ENCODE measurements around the gene BOK. TPM values are rescaled to one million over a fixed set of nuclear protein-coding genes. Genes with fewer than 3 reads are reported as not detected.

Gene BOK
- total RNA-seq, 1 donor from 2014 or later, result not detected

DNA sequence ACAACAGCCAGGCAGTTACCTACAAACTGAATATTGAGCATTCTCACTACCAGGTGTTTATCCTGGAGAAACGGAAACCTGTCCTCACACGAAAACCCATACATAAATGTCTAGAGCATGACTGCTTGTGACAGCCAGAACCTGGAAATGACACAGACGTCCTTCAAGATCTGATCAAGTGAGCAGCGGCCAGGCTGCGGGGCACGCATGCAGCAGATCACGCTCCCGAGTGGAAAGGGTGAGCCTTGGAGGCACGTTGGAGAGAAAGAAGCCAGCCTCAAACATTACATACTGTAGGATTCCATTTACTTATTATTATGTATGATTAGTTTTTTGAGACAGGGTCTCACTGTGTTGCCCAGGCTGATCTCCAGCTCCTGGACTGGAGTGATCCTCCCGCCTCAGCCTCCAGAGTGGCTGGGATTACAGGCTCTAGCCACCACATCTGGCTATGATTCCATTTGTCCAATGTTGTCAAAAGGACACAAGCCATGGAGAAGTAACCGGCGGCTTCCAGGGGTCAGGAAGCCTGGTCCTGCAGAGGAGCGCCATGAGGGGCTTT is 27.3 kb upstream of the BOK start:
- Mint-ChIP-seq H3K9me3 (no peaks in the 10 kb centered on the region), H3K27me3 (ENCODE audit: insufficient read depth) (peaks cover 2% of the 10 kb centered on the region)

DNA sequence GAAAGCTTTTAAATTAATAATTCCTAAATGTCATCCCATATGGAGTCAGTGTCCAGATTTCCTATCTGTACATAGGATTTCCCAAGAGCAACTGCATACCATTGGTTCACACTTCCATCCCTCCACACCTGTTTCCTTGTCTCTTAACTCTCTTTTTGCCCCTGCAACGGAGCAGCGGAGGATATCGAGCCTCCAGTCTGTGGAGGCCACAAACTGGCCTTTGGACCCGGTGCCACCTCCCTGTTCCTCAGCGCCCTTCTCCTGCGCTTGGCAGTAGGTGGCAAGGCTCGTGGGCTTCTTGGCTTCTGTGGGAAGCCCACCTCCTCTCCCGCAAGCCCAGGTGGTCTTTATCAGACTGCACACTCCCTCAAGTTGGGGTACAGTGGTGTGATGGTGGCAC is 26.4 kb upstream of the BOK start:
- DNase-seq (ENCODE audit: low spot score), result no peak
- intact Hi-C loops (cut with micrococcal nuclease), result no loop called here
- no peak overlapping the region for H3K27ac Mint-ChIP-seq
- H3K4me1 Mint-ChIP-seq (ENCODE audit: low read depth), result no peaks in the 10 kb centered on the region
- no peaks in the 10 kb centered on the region for H3K9me3 Mint-ChIP-seq
- H3K4me3 Mint-ChIP-seq, result no peak overlapping the region
- no peaks in the 10 kb centered on the region for H3K36me3 Mint-ChIP-seq (ENCODE audit: low read depth)
- H3K27me3 Mint-ChIP-seq (ENCODE audit: insufficient read depth), result peaks cover 2% of the 10 kb centered on the region

More for the DNA sequence above, 27.3 kb upstream of the BOK start:
- no peaks in the 10 kb centered on the region for H3K36me3 Mint-ChIP-seq (ENCODE audit: low read depth)
- no peak for DNase-seq (ENCODE audit: low spot score)
- no peaks in the 10 kb centered on the region for H3K4me1 Mint-ChIP-seq (ENCODE audit: low read depth)
- no peak overlapping the region for H3K4me3 Mint-ChIP-seq
- intact Hi-C loops (cut with micrococcal nuclease), result no loop called here
- no peak overlapping the region for H3K27ac Mint-ChIP-seq

DNA sequence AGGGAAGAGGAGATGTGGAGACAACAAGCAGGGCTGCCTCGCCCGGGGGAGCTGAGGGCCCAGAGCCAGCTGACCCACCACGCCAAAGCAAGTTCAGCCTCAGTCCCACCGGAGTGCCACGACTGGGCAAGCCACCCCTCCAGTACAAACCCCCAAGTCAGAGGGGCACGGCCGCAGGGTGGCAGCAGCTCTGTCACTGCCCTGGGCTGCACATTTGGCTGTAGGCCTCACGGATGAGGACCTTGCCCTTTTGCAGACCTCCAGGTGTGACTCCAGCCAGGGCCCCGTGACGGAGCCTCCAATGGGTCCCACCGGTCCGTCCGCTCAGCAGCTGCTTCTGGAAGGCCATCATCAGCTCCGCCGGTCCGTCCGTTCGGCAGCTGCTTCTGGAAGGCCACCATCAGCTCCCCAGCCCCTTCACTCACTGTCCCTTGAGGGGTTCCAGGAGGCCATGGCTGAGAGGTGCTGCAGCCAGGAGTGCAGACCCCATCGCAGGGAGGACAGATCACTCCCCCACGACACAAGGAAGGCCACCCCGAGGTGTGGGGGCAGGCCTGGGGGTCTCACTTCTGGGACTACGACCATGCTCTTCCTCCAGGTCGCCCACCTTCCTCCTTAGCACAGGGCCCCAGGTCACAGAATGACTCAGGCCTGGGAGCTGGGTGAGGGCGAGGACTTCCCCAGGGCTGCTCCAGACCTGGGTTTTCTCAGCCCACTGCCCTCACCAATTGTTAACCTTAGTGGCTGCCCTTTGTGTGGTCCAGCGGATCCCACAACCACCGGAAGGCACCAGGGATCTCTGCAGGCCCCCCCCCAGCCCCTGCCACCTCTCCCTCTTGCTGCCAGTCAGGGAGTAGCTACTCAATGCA is 25.6 kb upstream of the BOK start:
- H3K9me3 Mint-ChIP-seq, result no peaks in the 10 kb centered on the region
- H3K4me1 Mint-ChIP-seq (ENCODE audit: low read depth), result no peaks in the 10 kb centered on the region
- intact Hi-C loops (cut with micrococcal nuclease), result no loop called here
- H3K4me3 Mint-ChIP-seq, result no peak overlapping the region
- H3K27ac Mint-ChIP-seq, result no peak overlapping the region
- no peak for DNase-seq (ENCODE audit: low spot score)
- H3K36me3 Mint-ChIP-seq (ENCODE audit: low read depth), result no peaks in the 10 kb centered on the region
- peaks cover 2% of the 10 kb centered on the region for H3K27me3 Mint-ChIP-seq (ENCODE audit: insufficient read depth)

DNA sequence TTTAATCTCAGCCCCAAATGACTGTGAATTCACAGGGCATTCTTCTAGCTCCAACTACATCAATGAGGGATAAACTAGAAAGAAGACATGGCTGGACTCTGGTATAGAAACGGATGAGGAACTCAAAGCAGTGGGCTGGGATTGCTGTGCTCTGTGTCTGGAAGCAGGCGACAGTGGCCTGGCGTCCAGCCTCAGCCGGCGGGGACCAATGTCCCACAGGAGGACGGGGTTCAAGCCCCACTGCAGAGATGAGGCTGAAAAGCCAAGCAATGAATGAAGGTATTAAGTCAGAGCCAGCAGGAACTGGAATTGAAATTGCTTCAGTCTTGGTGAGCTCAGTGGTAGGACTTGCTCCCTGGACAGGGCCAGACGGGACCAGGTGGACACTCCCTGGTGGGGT is 24.3 kb upstream of the BOK start:
- no peaks in the 10 kb centered on the region for H3K4me1 Mint-ChIP-seq (ENCODE audit: low read depth)
- no peak overlapping the region for H3K4me3 Mint-ChIP-seq
- DNase-seq (ENCODE audit: low spot score), result no peak
- no peaks in the 10 kb centered on the region for H3K36me3 Mint-ChIP-seq (ENCODE audit: low read depth)
- no peak overlapping the region for H3K27ac Mint-ChIP-seq
- intact Hi-C loops (cut with micrococcal nuclease), result no loop called here
- no peaks in the 10 kb centered on the region for H3K9me3 Mint-ChIP-seq
- peaks cover 3% of the 10 kb centered on the region for H3K27me3 Mint-ChIP-seq (ENCODE audit: insufficient read depth)

DNA sequence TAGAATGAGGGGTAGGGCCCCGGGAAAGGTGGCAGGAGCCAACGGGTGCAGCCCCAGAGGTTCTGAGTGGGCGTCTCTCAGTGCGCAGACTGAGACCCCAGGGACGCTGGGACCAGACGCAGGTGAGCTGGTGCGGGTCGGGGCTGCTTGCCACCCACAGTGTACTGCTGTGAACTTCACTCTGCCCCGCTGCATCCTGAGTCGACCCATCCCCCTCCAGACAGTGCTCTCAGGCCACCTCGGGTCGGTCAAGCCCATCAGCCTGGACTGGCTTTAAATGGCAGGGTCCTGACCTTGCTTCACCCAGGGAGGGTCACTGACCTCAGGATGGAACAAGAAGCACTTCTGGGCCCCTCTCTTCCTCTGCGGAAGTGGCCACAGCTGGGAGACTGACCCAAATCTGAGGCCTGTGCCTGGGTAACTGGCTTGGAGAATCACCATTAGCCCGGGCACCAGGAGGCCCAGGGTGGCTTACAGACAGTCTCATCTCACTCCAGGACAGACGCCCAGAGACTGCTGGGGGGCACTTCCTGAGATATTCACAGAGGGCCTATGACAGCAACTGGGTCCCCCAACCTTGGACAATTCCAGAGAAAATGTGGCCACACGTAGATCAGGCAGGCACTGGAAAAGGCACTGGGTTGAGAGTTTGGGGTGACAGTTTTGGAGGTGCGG is 23.7 kb upstream of the BOK start:
- Mint-ChIP-seq H3K9me3 (no peaks in the 10 kb centered on the region), H3K27ac (no peak overlapping the region), H3K4me1 (ENCODE audit: low read depth) (no peaks in the 10 kb centered on the region), H3K27me3 (ENCODE audit: insufficient read depth) (peaks cover 3% of the 10 kb centered on the region), H3K4me3 (no peak overlapping the region), H3K36me3 (ENCODE audit: low read depth) (no peaks in the 10 kb centered on the region)
- no peak for DNase-seq (ENCODE audit: low spot score)
- intact Hi-C loops (cut with micrococcal nuclease), result no loop called here

DNA sequence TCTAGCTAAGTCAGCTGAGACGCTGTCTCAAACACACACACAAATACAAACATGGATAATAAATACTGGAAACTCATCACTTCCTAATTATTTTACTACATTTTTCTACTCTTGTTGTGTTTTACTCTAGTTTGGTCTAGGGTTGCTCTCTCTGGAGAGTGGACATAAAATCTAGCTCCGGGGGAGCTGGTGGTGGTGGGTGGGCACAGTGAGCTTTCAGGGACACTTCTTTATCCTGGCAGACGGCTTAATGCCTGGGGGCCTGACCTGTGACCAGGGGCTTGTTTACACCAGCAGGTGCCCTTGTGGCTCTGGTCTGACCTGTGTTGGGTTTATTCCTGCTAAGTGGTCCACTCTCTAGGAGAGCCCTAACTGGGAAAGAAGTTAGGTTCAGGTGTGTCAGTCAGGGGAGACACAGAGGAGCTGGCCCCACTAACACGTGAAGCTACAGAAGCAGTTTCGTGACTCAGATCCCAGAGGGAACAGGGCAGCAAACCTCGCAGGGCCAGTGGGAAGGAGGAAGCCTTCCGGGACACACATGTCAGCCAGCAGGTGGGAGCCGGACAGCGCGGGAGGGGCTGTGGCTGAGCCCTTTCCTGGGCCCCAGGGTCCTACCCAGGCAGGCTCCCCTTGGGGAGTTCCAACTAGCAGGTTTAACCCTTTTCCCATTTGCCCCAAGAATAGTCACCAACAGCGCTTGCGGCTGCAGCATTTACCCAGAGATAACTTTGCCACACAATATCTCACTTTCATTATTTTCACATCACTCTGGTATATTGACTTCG is 22.5 kb upstream of the BOK start:
- intact Hi-C loops (cut with micrococcal nuclease), result no loop called here
- Mint-ChIP-seq H3K36me3 (ENCODE audit: low read depth) (no peaks in the 10 kb centered on the region), H3K4me1 (ENCODE audit: low read depth) (no peaks in the 10 kb centered on the region), H3K9me3 (no peaks in the 10 kb centered on the region), H3K27me3 (ENCODE audit: insufficient read depth) (peaks cover 5% of the 10 kb centered on the region), H3K27ac (no peak overlapping the region), H3K4me3 (no peak overlapping the region)
- DNase-seq (ENCODE audit: low spot score), result no peak

DNA sequence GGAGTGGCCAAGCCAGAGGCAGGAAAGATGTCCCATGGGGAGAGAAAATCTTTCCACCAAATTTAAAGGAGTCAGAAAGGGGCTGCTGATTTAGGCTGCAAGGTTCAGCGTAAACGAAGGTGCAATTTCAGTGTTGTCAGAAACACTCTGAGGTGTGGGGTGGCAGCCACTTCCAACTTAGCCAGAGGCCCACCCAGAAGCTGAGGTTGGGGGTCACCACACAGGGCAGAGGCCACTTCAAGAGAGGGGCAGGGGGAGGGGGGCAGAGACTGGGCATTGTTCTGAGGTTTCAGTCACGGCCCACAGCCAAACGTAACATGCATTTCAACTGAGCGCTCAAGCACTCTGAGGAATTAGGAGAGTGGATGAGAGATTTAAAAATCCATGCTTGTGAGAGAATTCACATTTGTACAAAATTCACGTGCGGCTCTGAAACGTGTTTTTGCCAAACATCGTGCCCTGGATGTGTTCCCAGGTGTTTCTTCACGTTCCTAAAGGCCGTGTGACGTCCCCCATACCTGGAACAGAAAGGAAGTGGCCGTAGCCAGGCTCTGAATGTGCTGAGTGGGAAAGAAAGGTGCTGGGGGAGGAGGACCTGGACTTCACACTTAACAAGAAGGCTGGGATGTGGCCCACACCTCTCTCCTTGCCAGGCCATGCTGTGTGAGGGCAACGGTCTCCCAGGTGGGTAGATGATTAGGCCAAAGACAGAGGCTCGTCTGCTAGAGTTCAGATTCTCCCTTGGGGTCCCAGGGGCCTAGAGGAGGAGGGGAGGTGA is 19.5 kb upstream of the BOK start:
- Mint-ChIP-seq H3K36me3 (ENCODE audit: low read depth) (no peaks in the 10 kb centered on the region), H3K27me3 (ENCODE audit: insufficient read depth) (peaks cover 9% of the 10 kb centered on the region), H3K4me3 (no peak overlapping the region), H3K4me1 (ENCODE audit: low read depth) (no peaks in the 10 kb centered on the region), H3K27ac (no peak overlapping the region), H3K9me3 (no peaks in the 10 kb centered on the region)
- intact Hi-C loops (cut with micrococcal nuclease), result no loop called here
- no peak for DNase-seq (ENCODE audit: low spot score)

DNA sequence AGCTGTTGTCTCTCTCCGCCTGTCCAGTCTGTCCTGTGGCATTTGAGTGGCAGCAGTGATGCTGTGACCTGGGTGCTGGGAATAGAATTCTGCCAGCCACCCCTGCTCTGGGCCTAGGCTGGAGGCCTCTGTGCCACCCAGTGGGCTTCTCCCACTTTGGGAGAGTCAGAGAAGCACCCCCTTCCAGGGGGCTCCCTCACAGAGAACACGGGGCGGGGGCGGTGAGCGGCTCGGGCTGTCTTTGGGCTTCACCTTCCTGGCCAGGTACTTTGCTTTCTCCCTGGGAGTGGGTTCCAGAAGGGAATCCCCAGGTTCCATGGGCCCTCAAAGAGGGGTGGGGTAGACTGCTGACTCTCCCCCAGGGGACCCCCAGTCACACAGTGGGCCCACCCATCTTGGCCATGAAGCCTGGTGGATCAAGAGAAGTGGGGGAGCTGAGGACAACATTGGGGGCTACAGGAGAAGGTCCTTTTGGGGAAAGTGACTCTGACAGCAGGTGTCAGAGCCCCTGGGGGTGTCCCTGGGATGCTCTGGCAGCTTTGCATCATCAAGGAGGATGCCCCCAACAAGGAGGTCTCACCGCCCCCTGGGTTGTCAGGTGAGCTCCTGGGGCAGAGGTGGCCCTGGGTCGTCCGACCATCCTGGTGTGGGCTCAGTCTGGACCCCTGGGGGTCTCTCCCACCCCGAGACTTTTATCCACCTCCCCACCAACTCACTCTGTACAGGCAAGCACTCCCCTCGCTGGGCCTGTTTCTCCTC is 18.8 kb upstream of the BOK start:
- H3K27me3 Mint-ChIP-seq (ENCODE audit: insufficient read depth), result peaks cover 9% of the 10 kb centered on the region
- DNase-seq (ENCODE audit: low spot score), result no peak
- H3K4me1 Mint-ChIP-seq (ENCODE audit: low read depth), result no peaks in the 10 kb centered on the region
- H3K27ac Mint-ChIP-seq, result no peak overlapping the region
- H3K9me3 Mint-ChIP-seq, result no peaks in the 10 kb centered on the region
- no peaks in the 10 kb centered on the region for H3K36me3 Mint-ChIP-seq (ENCODE audit: low read depth)
- intact Hi-C loops (cut with micrococcal nuclease), result no loop called here
- H3K4me3 Mint-ChIP-seq, result no peak overlapping the region

DNA sequence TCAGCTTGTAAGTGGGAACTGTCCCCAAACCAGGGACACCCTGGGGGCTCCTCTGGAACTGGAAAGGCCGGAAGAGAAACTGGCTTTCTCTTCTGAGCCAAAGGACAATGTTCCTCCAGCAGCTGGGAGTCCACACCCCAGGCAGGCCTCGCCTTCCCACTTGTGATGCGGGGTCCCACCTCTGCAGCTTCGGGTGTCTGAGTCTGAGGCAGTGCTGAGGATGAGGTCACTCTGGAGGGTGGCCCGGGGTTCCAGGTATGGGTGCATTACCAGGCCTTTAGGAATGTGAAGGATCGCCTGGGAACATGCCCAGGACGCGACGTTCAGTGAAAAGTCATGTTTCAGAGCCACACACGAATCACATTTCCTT is 18.2 kb upstream of the BOK start:
- intact Hi-C loops (cut with micrococcal nuclease), result no loop called here
- Mint-ChIP-seq H3K4me3 (peak overlapping the region; percentile 70), H3K4me1 (ENCODE audit: low read depth) (no peaks in the 10 kb centered on the region), H3K27ac (no peak overlapping the region), H3K9me3 (no peaks in the 10 kb centered on the region), H3K27me3 (ENCODE audit: insufficient read depth) (peaks cover 9% of the 10 kb centered on the region), H3K36me3 (ENCODE audit: low read depth) (no peaks in the 10 kb centered on the region)
- DNase-seq (ENCODE audit: low spot score), result no peak

DNA sequence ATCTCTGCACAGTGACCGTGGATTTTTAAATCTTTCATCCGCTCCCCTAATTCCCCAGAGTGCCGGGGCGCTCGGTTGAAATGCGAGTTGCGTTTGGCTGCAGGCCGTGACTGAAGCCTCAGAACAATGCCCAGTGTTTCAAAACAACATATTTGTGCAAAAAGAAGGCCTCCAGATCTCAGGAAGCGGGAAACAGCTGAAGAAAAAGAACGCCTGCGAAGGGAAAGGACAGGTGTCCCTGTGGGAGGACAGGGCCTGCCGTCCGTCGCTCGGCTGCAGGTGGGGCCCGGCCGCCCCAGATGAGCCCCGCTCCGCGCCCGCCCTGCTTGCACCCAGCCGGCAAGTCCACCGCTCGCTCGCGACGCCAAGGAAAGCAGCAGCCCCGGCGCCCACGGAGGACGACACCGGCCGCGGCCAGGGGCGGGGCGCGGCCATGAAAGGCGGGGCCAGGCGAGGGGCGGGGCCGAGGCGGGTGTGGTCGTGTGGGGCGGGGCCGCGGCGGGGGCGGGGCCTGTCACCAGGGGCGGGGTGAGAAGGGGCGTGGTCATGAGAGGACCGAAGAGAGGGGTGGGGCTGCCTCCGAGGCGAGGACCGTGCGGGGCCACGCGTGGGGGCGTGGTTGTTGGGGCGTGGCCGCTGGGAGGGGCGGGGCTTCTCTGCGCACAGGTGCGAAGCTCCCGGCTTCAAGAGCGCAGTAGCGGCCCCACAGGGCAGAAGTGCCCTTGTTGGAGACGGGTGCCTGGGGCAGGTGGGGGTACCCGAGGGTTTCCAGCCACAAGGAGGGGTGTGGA is 17.6 kb upstream of the BOK start:
- Mint-ChIP-seq H3K27ac (no peak overlapping the region), H3K4me1 (ENCODE audit: low read depth) (no peaks in the 10 kb centered on the region), H3K27me3 (ENCODE audit: insufficient read depth) (peaks cover 9% of the 10 kb centered on the region), H3K4me3 (peak overlapping the region; percentile 70), H3K9me3 (no peaks in the 10 kb centered on the region), H3K36me3 (ENCODE audit: low read depth) (no peaks in the 10 kb centered on the region)
- peak; percentile 59 for DNase-seq (ENCODE audit: low spot score)
- intact Hi-C loops (cut with micrococcal nuclease), result loop anchor here (1.0 kb wide), 6 partner anchors 33 to 340 kb away; partner anchors contain the start of genes ATG4B, ING5, STK25 and THAP4

DNA sequence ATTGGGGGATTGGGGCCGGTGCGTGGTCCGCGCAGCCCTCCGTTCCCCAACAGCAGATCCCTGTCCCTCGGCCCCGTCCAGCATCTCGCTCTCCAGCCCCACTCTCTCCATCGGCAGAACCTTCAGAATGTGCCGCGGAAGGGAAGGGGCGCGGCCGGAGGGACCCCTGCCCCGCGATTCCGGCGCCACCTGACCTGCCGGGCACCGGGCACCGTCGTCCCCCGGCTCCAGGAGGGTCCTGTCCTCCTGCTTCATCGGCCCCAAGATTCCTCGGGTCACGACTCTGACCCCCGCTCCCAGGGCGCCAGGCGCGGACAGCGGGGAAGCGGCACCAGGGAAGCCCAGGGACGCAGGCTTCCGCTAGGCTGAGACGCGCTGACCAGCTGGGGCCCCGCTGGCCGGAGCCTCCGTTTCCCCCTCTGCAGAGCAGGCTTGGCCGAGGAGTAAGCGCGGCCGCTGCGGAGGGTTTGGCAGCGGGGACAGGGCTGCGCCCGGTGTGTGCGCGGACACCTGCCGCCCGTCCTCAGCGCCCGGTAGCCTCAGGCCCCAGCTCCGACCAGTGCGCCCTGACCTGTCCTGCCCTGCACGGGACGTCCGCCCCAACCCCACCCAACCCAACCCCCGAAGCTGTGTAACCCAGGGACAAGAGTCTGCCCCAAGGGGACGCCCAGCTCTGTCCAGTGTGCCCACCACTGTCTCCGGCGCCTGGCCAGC is 16.8 kb upstream of the BOK start:
- H3K9me3 Mint-ChIP-seq, result no peaks in the 10 kb centered on the region

More for the DNA sequence above, 16.8 kb upstream of the BOK start:
- DNase-seq (ENCODE audit: low spot score), result no peak
- Mint-ChIP-seq H3K27ac (no peak overlapping the region), H3K36me3 (ENCODE audit: low read depth) (no peaks in the 10 kb centered on the region), H3K4me3 (no peak overlapping the region), H3K4me1 (ENCODE audit: low read depth) (no peaks in the 10 kb centered on the region), H3K27me3 (ENCODE audit: insufficient read depth) (peaks cover 9% of the 10 kb centered on the region)
- intact Hi-C loops (cut with micrococcal nuclease), result loop anchor here (1.0 kb wide), 6 partner anchors 33 to 340 kb away; partner anchors contain the start of genes ATG4B, ING5, STK25 and THAP4
